Naive thymus-derived CD4-positive, alpha-beta T cell (primary cell): ENCODE data around the gene NOC3L. TPM values are rescaled to one million over a fixed set of nuclear protein-coding genes. Genes with fewer than 3 reads are reported as not detected.

Experiments
- ATAC-seq: fragments of 150-1000 bp; cut with Tn5 transposase; 2 replicates; pipeline ENCODE4 v1.10.0; 2021; ENCODE audit warnings: mild to moderate bottlenecking, moderate library complexity
- CTCF ChIA-PET: fragments of 350-600 bp; sonication (Branson Sonifier 250); formaldehyde crosslinking; loops from one replicate; lab custom pipeline; 2021; ENCODE audit warnings: antibody characterized with exemption; lab: Charles Lee
- POLR2A ChIA-PET: fragments of 350-600 bp; sonication (Branson Sonifier 250); formaldehyde crosslinking; loops from one replicate; lab custom pipeline; 2021; ENCODE audit warnings: antibody characterized with exemption, inconsistent platforms; lab: Charles Lee
- DNase-seq, 9 donors: peaks; one replicate each; pipeline versions ENCODE4 v3.0.0 to v3.0.0-alpha.2; 2020 to 2022; ENCODE audit warnings: mixed read lengths in 1 of 9
- H3K27ac ChIP-seq: one replicate; pipeline ENCODE4 v1.7.0; 2013; ENCODE audit warnings: mild to moderate bottlenecking, low read depth, low read length, moderate library complexity
- H3K27me3 ChIP-seq, 2 donors: one replicate each; pipeline ENCODE4 v1.7.0; 2013; ENCODE audit warnings: low read length in 2 of 2, mild to moderate bottlenecking in 2 of 2, moderate library complexity in 2 of 2; ENCODE audit not compliant: control insufficient read depth in 2 of 2, insufficient read depth in 2 of 2
- H3K36me3 ChIP-seq, 3 experiments: 1 replicate in 2 of 3; 2 replicates in 1 of 3; pipeline ENCODE4 v1.7.0; 2013; ENCODE audit warnings: low read length in 3 of 3, mild to moderate bottlenecking in 3 of 3, moderate library complexity in 1 of 3; ENCODE audit not compliant: insufficient read depth in 3 of 3, control insufficient read depth in 2 of 3
- H3K4me1 ChIP-seq, 2 donors: one replicate each; pipeline ENCODE4 v1.7.0; 2013; ENCODE audit warnings: low read length in 2 of 2, mild to moderate bottlenecking in 2 of 2, moderate library complexity in 1 of 2; ENCODE audit not compliant: control insufficient read depth in 2 of 2, insufficient read depth in 2 of 2
- H3K4me3 ChIP-seq: 2 replicates; pipeline ENCODE4 v1.7.0; 2013; ENCODE audit warnings: mild to moderate bottlenecking, low read length
- H3K9me3 ChIP-seq, 3 experiments: 1 replicate in 2 of 3; 2 replicates in 1 of 3; pipeline ENCODE4 v1.7.0; 2013; ENCODE audit warnings: low read length in 3 of 3; ENCODE audit not compliant: control insufficient read depth in 2 of 3
- H3K27ac Mint-ChIP-seq, 9 donors: one replicate each; pipeline ENCODE4 v1.8.0; 2020 to 2022; ENCODE audit warnings: mixed read lengths in 9 of 9, mild to moderate bottlenecking in 8 of 9, moderate library complexity in 5 of 9, inconsistent platforms in 2 of 9
- H3K27me3 Mint-ChIP-seq, 5 donors: one replicate each; pipeline ENCODE4 v1.8.0; 2021 to 2022; ENCODE audit warnings: mixed read lengths in 5 of 5, mild to moderate bottlenecking in 1 of 5
- H3K36me3 Mint-ChIP-seq, 5 donors: one replicate each; pipeline ENCODE4 v1.8.0; 2020 to 2022; ENCODE audit warnings: mixed read lengths in 5 of 5, mild to moderate bottlenecking in 3 of 5, inconsistent platforms in 1 of 5
- H3K4me1 Mint-ChIP-seq, 7 donors: one replicate each; pipeline ENCODE4 v1.8.0; 2020 to 2022; ENCODE audit warnings: mixed read lengths in 7 of 7, mild to moderate bottlenecking in 3 of 7, inconsistent platforms in 1 of 7
- H3K4me3 Mint-ChIP-seq, 10 donors: one replicate each; pipeline ENCODE4 v1.8.0; 2020 to 2022; ENCODE audit warnings: mild to moderate bottlenecking in 10 of 10, mixed read lengths in 10 of 10, moderate library complexity in 6 of 10, inconsistent platforms in 2 of 10
- H3K9me3 Mint-ChIP-seq, 11 donors: one replicate each; pipeline ENCODE4 v1.8.0; 2020 to 2022; ENCODE audit warnings: mixed read lengths in 11 of 11, mild to moderate bottlenecking in 4 of 11, inconsistent platforms in 1 of 11, moderate library complexity in 1 of 11
- intact Hi-C, 2 donors: fragments of 100-400 bp; cut with micrococcal nuclease; formaldehyde crosslinking; loops; one replicate each; pipeline ENCODE4 v1.15.1; 2023
- polyA plus RNA-seq, 2 donors: library from polyadenylated mRNA; unstranded; fragments of 300-500 nt; fragmentation: Illumina TruSeq; gene quantifications; one replicate each; pipeline ENCODE4 v1.2.3, GENCODE V29; 2021
- total RNA-seq, 6 experiments: library from RNA in 5 of 6; stranded (reverse) in 5 of 6; gene quantifications; 1 replicate in 5 of 6; 2 replicates in 1 of 6; pipeline ENCODE4 v1.2.3 and lab custom pipeline; 2021 to 2026

Gene NOC3L
- total and polyA plus RNA-seq, 7 experiments from 2014 or later, result 8.0 to 28.8 (median 17.7) TPM

DNA sequence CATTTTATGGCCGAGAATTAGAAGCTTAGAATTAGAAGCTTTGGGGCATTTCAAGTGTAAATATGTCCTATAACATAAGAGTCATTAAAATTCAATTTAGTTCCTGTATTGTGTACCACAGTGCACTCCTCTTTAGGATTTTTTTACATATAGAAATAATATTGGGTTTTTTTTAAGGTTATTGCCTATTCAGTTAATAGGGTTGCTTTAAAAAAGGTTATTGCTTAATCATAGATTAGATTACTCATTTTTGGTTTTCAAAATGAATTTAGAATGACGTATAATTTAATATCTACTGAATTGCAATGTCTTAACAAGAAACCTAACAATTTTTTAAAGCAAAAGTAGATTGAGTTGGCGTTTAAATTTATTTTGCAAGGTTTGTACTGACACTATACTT lies 34.1 kb downstream of the NOC3L start:
- ATAC-seq (no peak), DNase-seq (no peak)
- POLR2A ChIA-PET, result no interaction called here
- intact Hi-C loops, result no loop called here
- H3K27me3 Mint-ChIP-seq, result no peaks in the 10 kb centered on the region
- H3K36me3 Mint-ChIP-seq, result peaks cover 7 to 54% (median 16%) of the 10 kb centered on the region in 5 donors
- Histone ChIP-seq H3K27me3 (no peaks in the 10 kb centered on the region), H3K4me3 (no peak overlapping the region), H3K9me3 (no peaks in the 10 kb centered on the region), H3K4me1 (no peaks in the 10 kb centered on the region), H3K36me3 (peaks cover 0 to 36% (median 5%) of the 10 kb centered on the region in 3 experiments), H3K27ac (no peak overlapping the region)
- H3K9me3 Mint-ChIP-seq, result no peaks in the 10 kb centered on the region
- no peak overlapping the region for H3K4me3 Mint-ChIP-seq
- no peaks in the 10 kb centered on the region for H3K4me1 Mint-ChIP-seq
- CTCF ChIA-PET, result no interaction called here
- no peak overlapping the region for H3K27ac Mint-ChIP-seq

GRCh38 chr10:94327649-94328048 lies 35.1 kb downstream of the NOC3L start:
- intact Hi-C loops, result no loop called here
- Histone ChIP-seq H3K4me1 (no peaks in the 10 kb centered on the region), H3K27ac (no peak overlapping the region), H3K4me3 (no peak overlapping the region), H3K36me3 (peaks cover 0 to 31% (median 5%) of the 10 kb centered on the region in 3 experiments), H3K9me3 (no peaks in the 10 kb centered on the region), H3K27me3 (no peaks in the 10 kb centered on the region)
- ATAC-seq (no peak), DNase-seq (no peak)
- H3K4me3 Mint-ChIP-seq, result no peak overlapping the region
- H3K36me3 Mint-ChIP-seq, result peaks cover 7 to 53% (median 14%) of the 10 kb centered on the region in 5 donors
- POLR2A ChIA-PET, result no interaction called here
- CTCF ChIA-PET, result interaction anchor here (1.0 kb wide), 1 partner anchor 35 kb away, joined by 3 read pairs; the partner anchor contains the start of gene NOC3L
- H3K27me3 Mint-ChIP-seq, result no peaks in the 10 kb centered on the region
- H3K9me3 Mint-ChIP-seq, result no peaks in the 10 kb centered on the region
- H3K27ac Mint-ChIP-seq, result no peak overlapping the region
- H3K4me1 Mint-ChIP-seq, result no peaks in the 10 kb centered on the region

GRCh38 chr10:94324609-94325233 lies 38.0 kb downstream of the NOC3L start:
- no peak overlapping the region for H3K4me3 ChIP-seq
- ATAC-seq, result no peak
- H3K9me3 ChIP-seq, result no peaks in the 10 kb centered on the region
- Mint-ChIP-seq H3K4me3 (no peak overlapping the region), H3K4me1 (no peaks in the 10 kb centered on the region), H3K27me3 (no peaks in the 10 kb centered on the region), H3K36me3 (peaks cover 2 to 36% (median 5%) of the 10 kb centered on the region in 5 donors), H3K9me3 (no peaks in the 10 kb centered on the region), H3K27ac (no peak overlapping the region)
- ChIA-PET POLR2A (no interaction called here), CTCF (interaction anchor here (1.2 kb wide), 1 partner anchor 14 kb away, joined by 3 read pairs; no protein-coding TSS in a partner anchor)
- H3K27ac ChIP-seq, result no peak overlapping the region
- peaks cover 0 to 14% (median 0%) of the 10 kb centered on the region in 3 experiments for H3K36me3 ChIP-seq
- intact Hi-C loops, result loop anchor here in 1 of 2 donors (5.0 kb wide), 1 partner anchor 502 kb away; no protein-coding TSS in a partner anchor
- H3K4me1 ChIP-seq, result no peaks in the 10 kb centered on the region
- DNase-seq, result no peak
- no peaks in the 10 kb centered on the region for H3K27me3 ChIP-seq

GRCh38 chr10:94320285-94320914 lies 42.3 kb downstream of the NOC3L start:
- DNase-seq, result peak; percentile 15 to 57 (median 40)
- H3K27ac ChIP-seq, result no peak overlapping the region
- H3K27ac Mint-ChIP-seq, result peak overlapping the region in 1 of 9 donors; percentile 19
- peaks cover 0 to 6% (median 0%) of the 10 kb centered on the region in 3 experiments for H3K36me3 ChIP-seq
- H3K9me3 Mint-ChIP-seq, result no peaks in the 10 kb centered on the region
- no peak overlapping the region for H3K4me3 Mint-ChIP-seq
- H3K36me3 Mint-ChIP-seq, result peaks cover 0 to 19% (median 0%) of the 10 kb centered on the region in 5 donors
- intact Hi-C loops, result loop anchor here (1.0 to 5.0 kb wide), 3 partner anchors 40 to 618 kb away; partner anchors contain the start of gene FRA10AC1 (in 1 of the 2)
- no peaks in the 10 kb centered on the region for H3K27me3 ChIP-seq
- peak; percentile 41 for ATAC-seq
- H3K4me1 Mint-ChIP-seq, result no peaks in the 10 kb centered on the region
- no peaks in the 10 kb centered on the region for H3K4me1 ChIP-seq
- H3K4me3 ChIP-seq, result no peak overlapping the region
- CTCF ChIA-PET, result interaction anchor here (0.6 to 1.9 kb wide), 8 partner anchors 12 to 909 kb away, joined by 3 to 11 read pairs (median 4); no protein-coding TSS in a partner anchor
- no peaks in the 10 kb centered on the region for H3K9me3 ChIP-seq
- POLR2A ChIA-PET, result no interaction called here
- no peaks in the 10 kb centered on the region for H3K27me3 Mint-ChIP-seq

- no peak overlapping the region for H3K4me3 Mint-ChIP-seq
- H3K27me3 ChIP-seq, result no peaks in the 10 kb centered on the region
- no peak overlapping the region for H3K27ac Mint-ChIP-seq
- no peak overlapping the region for H3K4me3 ChIP-seq
- no peaks in the 10 kb centered on the region for H3K4me1 Mint-ChIP-seq
- ChIA-PET POLR2A (no interaction called here), CTCF (no interaction called here)
- H3K27ac ChIP-seq, result no peak overlapping the region
- peaks cover 2 to 10% (median 8%) of the 10 kb centered on the region in 5 donors for H3K27me3 Mint-ChIP-seq
- no peak for ATAC-seq
- H3K36me3 ChIP-seq, result no peaks in the 10 kb centered on the region
- H3K9me3 Mint-ChIP-seq, result no peaks in the 10 kb centered on the region
- intact Hi-C loops, result no loop called here
- H3K9me3 ChIP-seq, result no peaks in the 10 kb centered on the region
- H3K4me1 ChIP-seq, result no peaks in the 10 kb centered on the region
- DNase-seq, result no peak
- no peaks in the 10 kb centered on the region for H3K36me3 Mint-ChIP-seq
These were observed 46.2 kb downstream of the NOC3L start for GRCh38 chr10:94316560-94316959.

DNA sequence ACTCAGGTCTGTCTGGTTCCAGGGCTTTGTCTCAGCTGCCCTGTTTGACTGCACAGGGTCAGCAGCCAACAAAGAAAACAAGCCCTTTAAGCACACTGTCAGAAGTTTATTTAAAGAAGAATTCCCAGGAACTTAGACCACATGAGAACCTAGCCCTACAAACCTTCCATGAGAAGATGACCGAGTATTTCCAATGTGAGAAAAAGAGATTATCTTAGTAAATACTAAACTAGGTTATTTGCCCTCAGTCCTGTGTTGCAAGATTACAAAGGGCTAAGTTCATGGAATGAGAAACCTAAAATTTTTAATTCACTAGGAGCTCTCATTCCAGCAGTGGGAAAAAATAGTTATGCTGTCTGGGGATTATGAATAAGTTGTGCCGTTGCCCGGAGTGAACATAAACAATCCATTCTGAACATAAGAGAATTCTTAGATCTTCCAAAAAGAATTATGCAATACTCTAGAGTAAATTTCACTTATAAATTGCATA lies 46.7 kb downstream of the NOC3L start:
- Mint-ChIP-seq H3K9me3 (peaks cover 0 to 3% (median 0%) of the 10 kb centered on the region in 11 donors), H3K4me1 (no peaks in the 10 kb centered on the region), H3K27me3 (peaks cover 7 to 15% (median 13%) of the 10 kb centered on the region in 5 donors), H3K36me3 (no peaks in the 10 kb centered on the region), H3K4me3 (no peak overlapping the region), H3K27ac (no peak overlapping the region)
- no peak for ATAC-seq
- DNase-seq, result no peak
- POLR2A ChIA-PET, result no interaction called here
- CTCF ChIA-PET, result no interaction called here
- H3K27ac ChIP-seq, result no peak overlapping the region
- H3K36me3 ChIP-seq, result no peaks in the 10 kb centered on the region
- no peaks in the 10 kb centered on the region for H3K9me3 ChIP-seq
- intact Hi-C loops, result no loop called here
- H3K27me3 ChIP-seq, result no peaks in the 10 kb centered on the region
- H3K4me1 ChIP-seq, result no peaks in the 10 kb centered on the region
- no peak overlapping the region for H3K4me3 ChIP-seq
